PC-9 (cell line): ENCODE measurements around the gene SLC7A14. TPM values are rescaled to one million over a fixed set of nuclear protein-coding genes. Genes with fewer than 3 reads are reported as not detected.

Experiments
- BruUV-seq: library from RNA; stranded (reverse); fragments of 400-500 nt; replicated peaks from 2 replicates; lab custom pipeline; 2021; lab: Mats Ljungman, UMichigan
- CTCF ChIA-PET: fragments of 300-600 bp; sonication (Branson Sonifier 250); formaldehyde crosslinking; loops from one replicate; lab custom pipeline; 2022; ENCODE audit warnings: antibody characterized with exemption; lab: Charles Lee
- POLR2A ChIA-PET: fragments of 300-600 bp; sonication (Branson Sonifier 250); formaldehyde crosslinking; loops from one replicate; lab custom pipeline; 2022; ENCODE audit warnings: antibody characterized with exemption; ENCODE audit not compliant: unreplicated experiment; lab: Charles Lee
- DNase-seq, 2 experiments: peaks; one replicate each; pipeline versions ENCODE4 v3.0.0 to v3.0.0-alpha.2; 2015 to 2022; ENCODE audit warnings: mixed read lengths in 1 of 2
- H2AFZ ChIP-seq: fragments of 200-600 bp; sonication (generic); 2 replicates; pipeline ENCODE4 v1.8.1; 2017; ENCODE audit warnings: antibody characterized with exemption
- H3F3A ChIP-seq: fragments of 200-600 bp; sonication (generic); 2 replicates; pipeline ENCODE4 v1.8.1; 2017; ENCODE audit warnings: antibody characterized with exemption, mild to moderate bottlenecking, low read depth; ENCODE audit not compliant: insufficient read depth
- H3K27ac ChIP-seq: fragments of 200-600 bp; sonication (generic); 2 replicates; pipeline ENCODE4 v1.6.1; 2016; ENCODE audit warnings: mixed run types
- H3K27me3 ChIP-seq: fragments of 200-600 bp; sonication (generic); 2 replicates; pipeline ENCODE4 v1.6.1; 2016; ENCODE audit warnings: low read depth, mixed run types; ENCODE audit not compliant: insufficient read depth
- H3K36me3 ChIP-seq: fragments of 200-600 bp; sonication (generic); 2 replicates; pipeline ENCODE4 v1.6.1; 2016; ENCODE audit warnings: low read depth, mixed run types
- H3K4me1 ChIP-seq: fragments of 200-600 bp; sonication (generic); replicated peaks from 2 replicates; pipeline ENCODE4 v1.6.1; 2016; ENCODE audit warnings: mixed run types; ENCODE audit not compliant: insufficient read depth
- H3K4me2 ChIP-seq: fragments of 200-600 bp; sonication (generic); 2 replicates; pipeline ENCODE4 v1.6.1; 2017; ENCODE audit warnings: mixed run types
- H3K4me3 ChIP-seq: fragments of 200-600 bp; sonication (generic); 2 replicates; pipeline ENCODE4 v1.6.1; 2016; ENCODE audit warnings: mixed run types
- H3K79me2 ChIP-seq: fragments of 200-600 bp; sonication (generic); 2 replicates; pipeline ENCODE4 v1.6.1; 2017; ENCODE audit warnings: low read depth, mixed run types
- H3K9me2 ChIP-seq: fragments of 200-600 bp; sonication (generic); 2 replicates; pipeline ENCODE4 v1.8.1; 2017; ENCODE audit warnings: mild to moderate bottlenecking; ENCODE audit not compliant: insufficient read depth
- H3K9me3 ChIP-seq: fragments of 200-600 bp; sonication (generic); 2 replicates; pipeline ENCODE4 v1.8.1; 2016; ENCODE audit warnings: low read depth; ENCODE audit not compliant: insufficient read depth
- H4K20me1 ChIP-seq: fragments of 200-600 bp; sonication (generic); 2 replicates; pipeline ENCODE4 v1.8.1; 2017; ENCODE audit not compliant: insufficient read depth
- CTCF ChIP-seq: fragments of 200-600 bp; sonication (generic); conservative IDR thresholded peaks from 2 replicates; pipeline ENCODE4 v1.6.1; 2017; ENCODE audit warnings: mixed run types, antibody characterized with exemption, mild to moderate bottlenecking, moderate library complexity
- EZH2 ChIP-seq: fragments of 200-600 bp; sonication (generic); IDR thresholded peaks from 2 replicates; pipeline ENCODE4 v1.8.0; 2017; ENCODE audit warnings: antibody characterized with exemption, low read depth
- intact Hi-C: fragments of 100-400 bp; cut with micrococcal nuclease; formaldehyde crosslinking; loops from one replicate; pipeline ENCODE4 v1.10.0; 2022; ENCODE audit not compliant: unreplicated experiment
- total RNA-seq: library from RNA; stranded (reverse); gene quantifications from 2 replicates; pipeline ENCODE4 v1.2.3, GENCODE V29; 2021

SLC7A14 gene
- total RNA-seq, 1 experiment from 2014 or later, result not detected

GRCh38 chr3:170475092-170475685 lies 110.7 kb downstream of the SLC7A14 start:
- ChIA-PET CTCF (no interaction called here), POLR2A (no interaction called here)
- Histone ChIP-seq H3K27me3 (no peaks in the 10 kb centered on the region), H3K9me3 (no peaks in the 10 kb centered on the region), H2AFZ (no peak overlapping the region), H3K79me2 (no peaks in the 10 kb centered on the region), H3K36me3 (no peaks in the 10 kb centered on the region), H3K4me1 (peaks cover 11% of the 10 kb centered on the region; the same call in 1 of the 2 replicates), H3K4me3 (no peak overlapping the region), H3F3A (no peaks in the 10 kb centered on the region), H3K9me2 (no peaks in the 10 kb centered on the region), H4K20me1 (no peaks in the 10 kb centered on the region), H3K27ac (no peak overlapping the region), H3K4me2 (no peak overlapping the region)
- BruUV-seq, result no TSS peak
- DNase-seq, result no peak
- intact Hi-C loops, result no loop called here
- TF ChIP-seq EZH2 (no peak), CTCF (no peak)

- Histone ChIP-seq H3K4me3 (no peak overlapping the region), H3K9me2 (no peaks in the 10 kb centered on the region), H2AFZ (no peak overlapping the region), H3F3A (no peaks in the 10 kb centered on the region), H3K79me2 (no peaks in the 10 kb centered on the region), H3K27ac (no peak overlapping the region), H4K20me1 (no peaks in the 10 kb centered on the region), H3K4me2 (no peak overlapping the region), H3K27me3 (no peaks in the 10 kb centered on the region), H3K9me3 (no peaks in the 10 kb centered on the region), H3K36me3 (no peaks in the 10 kb centered on the region), H3K4me1 (peaks cover 20% of the 10 kb centered on the region; the same call in 1 of the 2 replicates)
- POLR2A ChIA-PET, result interaction anchor here (0.5 kb wide), 1 partner anchor 85 kb away, joined by 3 read pairs; no protein-coding TSS in a partner anchor
- no peak for TF ChIP-seq EZH2
- no peak for TF ChIP-seq CTCF
- intact Hi-C loops, result no loop called here
- no TSS peak for BruUV-seq
- CTCF ChIA-PET, result no interaction called here
- DNase-seq, result no peak
Measured at GRCh38 chr3:170473358-170473757, 112.5 kb downstream of the SLC7A14 start.

- Histone ChIP-seq H3F3A (peaks cover 4% of the 10 kb centered on the region), H3K4me1 (peaks cover 22% of the 10 kb centered on the region), H3K27ac (no peak overlapping the region), H3K9me2 (no peaks in the 10 kb centered on the region), H3K4me3 (no peak overlapping the region), H4K20me1 (no peaks in the 10 kb centered on the region), H3K27me3 (no peaks in the 10 kb centered on the region), H3K79me2 (no peaks in the 10 kb centered on the region), H3K4me2 (no peak overlapping the region), H3K36me3 (no peaks in the 10 kb centered on the region), H3K9me3 (no peaks in the 10 kb centered on the region), H2AFZ (no peak overlapping the region)
- intact Hi-C loops, result no loop called here
- BruUV-seq, result no TSS peak
- TF ChIP-seq EZH2 (no peak), CTCF (no peak)
- ChIA-PET POLR2A (no interaction called here), CTCF (interaction anchor here (0.5 kb wide), 1 partner anchor 72 kb away, joined by 5 read pairs; no protein-coding TSS in a partner anchor)
- DNase-seq, result no peak
Measured at GRCh38 chr3:170471149-170471548, 114.7 kb downstream of the SLC7A14 start.
